OCI-LY3 (cell line): ENCODE measurements around the gene PRPF19.

ENCODE experiments used
- H2AFZ ChIP-seq: fragments of 200-600, 300-600 bp; shearing (Covaris generic); 2 replicates; pipeline ENCODE4 v1.6.0; 2014; ENCODE audit warnings: antibody characterized with exemption, low read depth, low read length
- H3K27ac ChIP-seq: fragments of 200-600, 300-600 bp; sonication (generic); 2 replicates; pipeline ENCODE4 v1.5.1; 2014; ENCODE audit warnings: mild to moderate bottlenecking, low read length, moderate library complexity, mixed read lengths
- H3K27me3 ChIP-seq: fragments of 200-600, 300-600 bp; sonication (generic); 2 replicates; pipeline ENCODE4 v1.6.1; 2014; ENCODE audit warnings: low read depth, low read length, mixed read lengths
- H3K36me3 ChIP-seq: fragments of 200-600, 300-600 bp; sonication (generic); replicated peaks from 2 replicates; pipeline ENCODE3; 2014; ENCODE audit warnings: low read depth, low read length, mixed read lengths
- H3K4me1 ChIP-seq: fragments of 300-600, 200-600 bp; sonication (generic); 2 replicates; pipeline ENCODE4 v1.6.1; 2014; ENCODE audit warnings: low read length, mixed read lengths
- H3K4me2 ChIP-seq: fragments of 200-600, 300-600 bp; sonication (generic); 2 replicates; pipeline ENCODE4 v1.6.1; 2014; ENCODE audit warnings: low read length, mixed read lengths
- H3K4me3 ChIP-seq: fragments of 300-600, 200-600 bp; sonication (generic); 2 replicates; pipeline ENCODE4 v1.5.1; 2014; ENCODE audit warnings: antibody characterized with exemption, mild to moderate bottlenecking, low read length, moderate library complexity
- H3K79me2 ChIP-seq: fragments of 300-600, 200-600 bp; shearing (Covaris generic); 2 replicates; pipeline ENCODE4 v1.6.1; 2014; ENCODE audit warnings: mild to moderate bottlenecking, low read length, mixed read lengths
- H3K9ac ChIP-seq: fragments of 300-600, 200-600 bp; shearing (Covaris generic); 2 replicates; pipeline ENCODE4 v1.6.0; 2014; ENCODE audit warnings: mild to moderate bottlenecking, low read length, moderate library complexity
- H3K9me3 ChIP-seq: fragments of 200-600, 300-600 bp; shearing (Covaris generic); 2 replicates; pipeline ENCODE4 v1.6.1; 2014; ENCODE audit warnings: low read length, mixed read lengths; ENCODE audit not compliant: insufficient read depth
- H4K20me1 ChIP-seq: fragments of 200-600, 300-600 bp; sonication (generic); 2 replicates; pipeline ENCODE4 v1.6.1; 2016; ENCODE audit warnings: low read length, mixed read lengths; ENCODE audit not compliant: insufficient read depth
- CTCF ChIP-seq: fragments of 200-600, 300-600 bp; sonication (generic); IDR thresholded peaks from 2 replicates; pipeline ENCODE4 v1.5.1; 2014; ENCODE audit warnings: antibody characterized with exemption, low read length, low read depth
- EZH2phosphoT487 ChIP-seq: fragments of 200-600 bp; shearing (Covaris generic); IDR thresholded peaks from 2 replicates; pipeline ENCODE4 v1.6.1; 2018; ENCODE audit warnings: antibody characterized with exemption, mixed run types, low read depth

Gene PRPF19

DNA sequence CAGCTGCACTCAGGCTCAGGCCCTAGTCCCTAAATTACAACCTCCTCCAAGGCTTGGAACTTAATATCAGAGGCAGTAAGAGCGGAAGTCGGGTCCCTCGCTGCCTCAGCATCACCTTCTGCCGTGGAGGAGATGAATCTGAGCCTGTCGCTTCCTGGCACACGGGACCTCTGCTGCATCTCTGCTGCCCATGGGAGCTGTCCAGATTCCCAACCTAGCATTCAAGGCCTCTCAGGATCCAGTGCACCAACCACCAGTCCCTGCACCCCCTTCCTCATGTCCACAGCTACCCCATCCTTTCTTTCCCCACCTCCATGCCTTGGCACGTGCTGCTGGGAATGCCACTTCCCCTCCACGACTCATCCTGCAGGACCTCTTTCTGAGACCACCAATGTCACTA, 48.1 kb downstream of the PRPF19 start:
- Histone ChIP-seq H3K27ac (no peak overlapping the region), H3K9ac (no peak overlapping the region), H3K4me3 (no peak overlapping the region), H2AFZ (no peak overlapping the region; the same call in 1 of the 2 replicates), H3K9me3 (no peaks in the 10 kb centered on the region), H3K36me3 (peaks cover 3% of the 10 kb centered on the region), H3K4me2 (no peak overlapping the region; the same call in 1 of the 2 replicates), H3K4me1 (peaks cover 9% of the 10 kb centered on the region), H3K27me3 (no peaks in the 10 kb centered on the region), H4K20me1 (no peaks in the 10 kb centered on the region), H3K79me2 (no peaks in the 10 kb centered on the region)
- no peak for TF ChIP-seq CTCF
- TF ChIP-seq EZH2phosphoT487: no peak

- no peak overlapping the region for H3K9ac ChIP-seq
- H3K27me3 ChIP-seq: no peaks in the 10 kb centered on the region
- H3K9me3 ChIP-seq: no peaks in the 10 kb centered on the region
- H3K4me2 ChIP-seq: no peak overlapping the region
- H3K79me2 ChIP-seq: no peaks in the 10 kb centered on the region
- H3K36me3 ChIP-seq: peaks cover 7% of the 10 kb centered on the region
- H2AFZ ChIP-seq: no peak overlapping the region
- no peak overlapping the region for H3K27ac ChIP-seq
- no peak overlapping the region for H3K4me3 ChIP-seq
- H3K4me1 ChIP-seq: peaks cover 9% of the 10 kb centered on the region
- H4K20me1 ChIP-seq: no peaks in the 10 kb centered on the region
- TF ChIP-seq CTCF (no peak), EZH2phosphoT487 (no peak)
These were observed 48.8 kb downstream of the PRPF19 start for GRCh38 chr11:60857378-60858232.

GRCh38 chr11:60855726-60856633, 50.4 kb downstream of the PRPF19 start, which contains the start of gene PTGDR2:
Gene PTGDR2 (minus strand): TSS chr11:60855950. CDS start chr11:60853722, 2,228 bp downstream.
- Histone ChIP-seq H3K79me2 (no peaks in the 10 kb centered on the region), H2AFZ (no peak within 1 kb of the TSS), H3K9ac (no peak within 1 kb of the TSS), H3K4me2 (no peak within 1 kb of the TSS), H3K27me3 (no peaks in the 10 kb centered on the region), H3K4me3 (no peak within 1 kb of the TSS), H4K20me1 (no peaks in the 10 kb centered on the region; the same call in 1 of the 2 replicates), H3K4me1 (peaks cover 9% of the 10 kb centered on the region), H3K36me3 (peaks cover 23% of the 10 kb centered on the region), H3K27ac (no peak within 1 kb of the TSS), H3K9me3 (no peaks in the 10 kb centered on the region)
- no peak for TF ChIP-seq CTCF
- TF ChIP-seq EZH2phosphoT487: no peak
